H1 (cell line): ENCODE results near the gene FITM2.

Experiments
- TAF7 ChIP-seq: optimal IDR thresholded peaks from 2 replicates; pipeline ENCODE3; 2011; ENCODE audit warnings: low read depth, mild to moderate bottlenecking, inconsistent platforms, low read length, moderate library complexity, borderline replicate concordance
- TEAD4 ChIP-seq: IDR thresholded peaks from 2 replicates; pipeline ENCODE4 v1.6.1; 2012; ENCODE audit warnings: low read depth, low read length, inconsistent platforms, mixed read lengths

DNA sequence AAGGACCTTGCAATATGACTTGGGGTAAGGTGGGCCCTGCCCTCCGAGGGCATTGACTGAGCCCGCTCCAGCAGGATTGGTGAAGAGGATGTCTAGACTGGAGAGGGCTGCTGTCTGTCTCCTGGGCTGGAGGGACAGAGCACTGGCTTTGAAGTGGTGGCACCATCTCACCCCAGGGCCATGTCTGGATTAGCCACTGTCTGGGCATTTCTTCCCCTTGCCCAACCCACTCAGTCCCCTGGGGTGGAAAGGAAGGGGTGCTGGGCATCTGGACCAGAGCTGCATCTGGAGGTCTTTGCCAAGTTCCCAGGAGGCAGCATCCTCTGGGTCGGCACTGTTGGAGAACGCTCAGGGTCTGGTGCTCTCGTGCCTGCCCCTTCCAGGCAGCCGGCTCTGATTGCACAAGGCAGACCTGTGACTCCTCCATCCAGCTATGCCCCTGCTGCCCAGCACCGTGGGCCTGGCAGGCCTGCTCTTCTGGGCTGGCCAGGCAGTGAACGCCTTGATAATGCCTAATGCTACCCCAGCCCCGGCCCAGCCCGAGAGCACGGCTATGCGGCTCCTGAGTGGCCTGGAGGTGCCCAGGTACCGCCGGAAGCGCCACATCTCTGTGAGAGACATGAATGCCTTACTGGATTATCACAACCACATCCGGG is 25.9 kb upstream of the FITM2 start, which contains the start of gene R3HDML:
- TF ChIP-seq TEAD4, result no peak
- TF ChIP-seq TAF7, result no peak
